ENCODE results near the gene ZNF846. TPM values are rescaled to one million over a fixed set of nuclear protein-coding genes. Genes with fewer than 3 reads are reported as not detected.

Gene ZNF846
- total RNA-seq, 1 experiment from 2014 or later = 3.3 TPM

- intact Hi-C loops (cut with micrococcal nuclease) = no loop called here
- Mint-ChIP-seq H3K27me3 (ENCODE audit: insufficient read depth, unreplicated experiment) (no peaks in the 10 kb centered on the region), H3K9me3 (ENCODE audit: unreplicated experiment) (no peaks in the 10 kb centered on the region), H3K4me1 (ENCODE audit: insufficient read depth, unreplicated experiment) (no peaks in the 10 kb centered on the region), H3K27ac (ENCODE audit: low read depth, unreplicated experiment) (no peak overlapping the region), H3K4me3 (ENCODE audit: unreplicated experiment) (no peak overlapping the region), H3K36me3 (ENCODE audit: insufficient read depth, unreplicated experiment) (peaks cover 53% of the 10 kb centered on the region)
- no peak for DNase-seq (ENCODE audit: unreplicated experiment)
- BruUV-seq (replicated peaks) = no TSS peak
- ChIA-PET CTCF (interaction anchor here (0.6 to 1.2 kb wide), 3 partner anchors 223 to 1463 kb away, joined by 3 to 7 read pairs (median 6); no protein-coding TSS in a partner anchor), POLR2A (interaction anchor here (0.9 to 1.1 kb wide), 2 partner anchors 13 to 41 kb away, joined by 3 read pairs; partner anchors contain the start of gene ZNF846)
- TF ChIP-seq, protein P1, sequence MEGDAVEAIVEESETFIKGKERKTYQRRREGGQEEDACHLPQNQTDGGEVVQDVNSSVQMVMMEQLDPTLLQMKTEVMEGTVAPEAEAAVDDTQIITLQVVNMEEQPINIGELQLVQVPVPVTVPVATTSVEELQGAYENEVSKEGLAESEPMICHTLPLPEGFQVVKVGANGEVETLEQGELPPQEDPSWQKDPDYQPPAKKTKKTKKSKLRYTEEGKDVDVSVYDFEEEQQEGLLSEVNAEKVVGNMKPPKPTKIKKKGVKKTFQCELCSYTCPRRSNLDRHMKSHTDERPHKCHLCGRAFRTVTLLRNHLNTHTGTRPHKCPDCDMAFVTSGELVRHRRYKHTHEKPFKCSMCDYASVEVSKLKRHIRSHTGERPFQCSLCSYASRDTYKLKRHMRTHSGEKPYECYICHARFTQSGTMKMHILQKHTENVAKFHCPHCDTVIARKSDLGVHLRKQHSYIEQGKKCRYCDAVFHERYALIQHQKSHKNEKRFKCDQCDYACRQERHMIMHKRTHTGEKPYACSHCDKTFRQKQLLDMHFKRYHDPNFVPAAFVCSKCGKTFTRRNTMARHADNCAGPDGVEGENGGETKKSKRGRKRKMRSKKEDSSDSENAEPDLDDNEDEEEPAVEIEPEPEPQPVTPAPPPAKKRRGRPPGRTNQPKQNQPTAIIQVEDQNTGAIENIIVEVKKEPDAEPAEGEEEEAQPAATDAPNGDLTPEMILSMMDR (IDR thresholded peaks at IDR 0.05; ENCODE audit: unreplicated experiment) = no peak
These were observed 40.6 kb upstream of the ZNF846 start for GRCh38 chr19:9808855-9809824.

- Mint-ChIP-seq H3K27me3 (ENCODE audit: insufficient read depth, unreplicated experiment) (no peaks in the 10 kb centered on the region), H3K27ac (ENCODE audit: low read depth, unreplicated experiment) (no peak overlapping the region), H3K4me3 (ENCODE audit: unreplicated experiment) (no peak overlapping the region), H3K4me1 (ENCODE audit: insufficient read depth, unreplicated experiment) (no peaks in the 10 kb centered on the region), H3K9me3 (ENCODE audit: unreplicated experiment) (no peaks in the 10 kb centered on the region), H3K36me3 (ENCODE audit: insufficient read depth, unreplicated experiment) (peaks cover 49% of the 10 kb centered on the region)
- TF ChIP-seq, protein P1 (IDR thresholded peaks at IDR 0.05; ENCODE audit: unreplicated experiment) = no peak
- no TSS peak for BruUV-seq (replicated peaks)
- ChIA-PET CTCF (interaction anchor here (0.7 to 1.5 kb wide), 3 partner anchors 9 to 181 kb away, joined by 3 to 8 read pairs (median 4); no protein-coding TSS in a partner anchor), POLR2A (interaction anchor here (1.3 kb wide), 1 partner anchor 12 kb away, joined by 3 read pairs; the partner anchor contains the start of gene FBXL12)
- intact Hi-C loops (cut with micrococcal nuclease) = no loop called here
- DNase-seq (ENCODE audit: unreplicated experiment) = no peak
These were observed 38.3 kb upstream of the ZNF846 start for GRCh38 chr19:9806803-9807202.

GRCh38 chr19:9801976-9802375 is 33.4 kb upstream of the ZNF846 start:
- Mint-ChIP-seq H3K27me3 (ENCODE audit: insufficient read depth, unreplicated experiment) (no peaks in the 10 kb centered on the region), H3K27ac (ENCODE audit: low read depth, unreplicated experiment) (no peak overlapping the region), H3K4me1 (ENCODE audit: insufficient read depth, unreplicated experiment) (no peaks in the 10 kb centered on the region), H3K36me3 (ENCODE audit: insufficient read depth, unreplicated experiment) (peaks cover 11% of the 10 kb centered on the region), H3K4me3 (ENCODE audit: unreplicated experiment) (no peak overlapping the region), H3K9me3 (ENCODE audit: unreplicated experiment) (no peaks in the 10 kb centered on the region)
- BruUV-seq (replicated peaks) = no TSS peak
- intact Hi-C loops (cut with micrococcal nuclease) = no loop called here
- TF ChIP-seq, protein P1 (IDR thresholded peaks at IDR 0.05; ENCODE audit: unreplicated experiment) = no peak
- no peak for DNase-seq (ENCODE audit: unreplicated experiment)
- POLR2A ChIA-PET = no interaction called here
- CTCF ChIA-PET = interaction anchor here (0.6 kb wide), 1 partner anchor 95 kb away, joined by 4 read pairs; no protein-coding TSS in a partner anchor

- CTCF ChIA-PET = interaction anchor here (0.5 to 3.0 kb wide), 10 partner anchors 11 to 713 kb away, joined by 3 to 22 read pairs (median 4); no protein-coding TSS in a partner anchor
These were observed 30.6 kb upstream of the ZNF846 start for GRCh38 chr19:9799162-9799561.

More at GRCh38 chr19:9799162-9799561, 30.6 kb upstream of the ZNF846 start:
- DNase-seq (ENCODE audit: unreplicated experiment) = no peak
- Mint-ChIP-seq H3K27me3 (ENCODE audit: insufficient read depth, unreplicated experiment) (no peaks in the 10 kb centered on the region), H3K4me3 (ENCODE audit: unreplicated experiment) (no peak overlapping the region), H3K36me3 (ENCODE audit: insufficient read depth, unreplicated experiment) (peaks cover 7% of the 10 kb centered on the region), H3K4me1 (ENCODE audit: insufficient read depth, unreplicated experiment) (peaks cover 6% of the 10 kb centered on the region), H3K27ac (ENCODE audit: low read depth, unreplicated experiment) (no peak overlapping the region), H3K9me3 (ENCODE audit: unreplicated experiment) (no peaks in the 10 kb centered on the region)
- TF ChIP-seq, protein P1 (IDR thresholded peaks at IDR 0.05; ENCODE audit: unreplicated experiment) = no peak
- intact Hi-C loops (cut with micrococcal nuclease) = loop anchor here (10.0 kb wide), 1 partner anchor 364 kb away; the partner anchor contains the start of gene ZNF266
- POLR2A ChIA-PET = no interaction called here
- no TSS peak for BruUV-seq (replicated peaks)
